Ishikawa (cell line): ENCODE results near the gene SPARCL1.

Source experiments
- CEBPB ChIP-seq: IDR thresholded peaks from 2 replicates; pipeline ENCODE4 v1.6.1; 2012
- CREB1 ChIP-seq: IDR thresholded peaks from 2 replicates; pipeline ENCODE4 v1.6.1; 2012; ENCODE audit warnings: low read depth
- EGR1 ChIP-seq: IDR thresholded peaks from 2 replicates; pipeline ENCODE4 v1.6.1; 2012
- EP300 ChIP-seq: IDR thresholded peaks from 2 replicates; pipeline ENCODE4 v1.6.1; 2012; ENCODE audit warnings: borderline replicate concordance
- FOXM1 ChIP-seq: IDR thresholded peaks from 2 replicates; pipeline ENCODE4 v1.6.1; 2012; ENCODE audit warnings: low read depth, borderline replicate concordance
- NFIC ChIP-seq: IDR thresholded peaks from 2 replicates; pipeline ENCODE4 v1.6.1; 2012
- RAD21 ChIP-seq: IDR thresholded peaks from 2 replicates; pipeline ENCODE4 v1.6.1; 2012; ENCODE audit warnings: low read depth
- REST ChIP-seq: IDR thresholded peaks from 2 replicates; pipeline ENCODE4 v1.6.1; 2012; ENCODE audit warnings: low read depth, mild to moderate bottlenecking
- TAF1 ChIP-seq: IDR thresholded peaks from 2 replicates; pipeline ENCODE4 v1.6.1; 2012; ENCODE audit warnings: low read depth, mild to moderate bottlenecking
- TCF12 ChIP-seq: IDR thresholded peaks from 2 replicates; pipeline ENCODE4 v1.6.1; 2012; ENCODE audit warnings: low read depth
- TEAD4 ChIP-seq: IDR thresholded peaks from 2 replicates; pipeline ENCODE4 v1.6.1; 2012
- YY1 ChIP-seq: IDR thresholded peaks from 2 replicates; pipeline ENCODE4 v1.6.1; 2012; ENCODE audit warnings: low read depth
- ZBTB7A ChIP-seq: IDR thresholded peaks from 2 replicates; pipeline ENCODE4 v1.6.1; 2012; ENCODE audit warnings: low read depth
- TF ChIP-seq, protein P1 (sequence below): IDR thresholded peaks from 2 replicates; pipeline ENCODE4 v1.6.1; 2012
- TF ChIP-seq, protein P2 (sequence below): IDR thresholded peaks from 2 replicates; pipeline ENCODE4 v1.6.1; 2012

SPARCL1 gene

DNA sequence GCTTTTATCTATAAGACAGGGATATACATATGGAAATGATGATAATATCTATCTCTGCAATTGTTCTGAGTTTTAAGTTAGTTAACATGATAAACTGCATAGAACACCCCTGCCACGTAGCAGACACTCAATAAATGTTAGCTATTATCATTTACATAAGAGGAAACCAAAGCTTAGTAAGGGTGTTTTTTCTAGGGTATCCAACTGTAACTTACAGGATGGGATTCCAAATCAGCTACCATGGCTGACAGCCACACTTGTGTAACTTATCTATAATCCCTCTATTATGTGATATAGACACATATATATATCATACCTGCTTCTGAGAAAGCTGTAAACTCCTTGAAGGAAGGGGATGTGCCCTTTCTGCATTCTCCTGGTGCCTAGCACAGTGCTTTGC is 1.1 kb upstream of the SPARCL1 start:
- TF ChIP-seq REST (no peak), EP300 (no peak), RAD21 (no peak), TAF1 (no peak), NFIC (no peak), FOXM1 (no peak), YY1 (no peak), TEAD4 (no peak), CREB1 (no peak), TCF12 (no peak)
- TF ChIP-seq, protein P1, sequence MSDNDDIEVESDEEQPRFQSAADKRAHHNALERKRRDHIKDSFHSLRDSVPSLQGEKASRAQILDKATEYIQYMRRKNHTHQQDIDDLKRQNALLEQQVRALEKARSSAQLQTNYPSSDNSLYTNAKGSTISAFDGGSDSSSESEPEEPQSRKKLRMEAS: no peak
- TF ChIP-seq, protein P2, sequence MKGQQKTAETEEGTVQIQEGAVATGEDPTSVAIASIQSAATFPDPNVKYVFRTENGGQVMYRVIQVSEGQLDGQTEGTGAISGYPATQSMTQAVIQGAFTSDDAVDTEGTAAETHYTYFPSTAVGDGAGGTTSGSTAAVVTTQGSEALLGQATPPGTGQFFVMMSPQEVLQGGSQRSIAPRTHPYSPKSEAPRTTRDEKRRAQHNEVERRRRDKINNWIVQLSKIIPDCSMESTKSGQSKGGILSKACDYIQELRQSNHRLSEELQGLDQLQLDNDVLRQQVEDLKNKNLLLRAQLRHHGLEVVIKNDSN: no peak

DNA sequence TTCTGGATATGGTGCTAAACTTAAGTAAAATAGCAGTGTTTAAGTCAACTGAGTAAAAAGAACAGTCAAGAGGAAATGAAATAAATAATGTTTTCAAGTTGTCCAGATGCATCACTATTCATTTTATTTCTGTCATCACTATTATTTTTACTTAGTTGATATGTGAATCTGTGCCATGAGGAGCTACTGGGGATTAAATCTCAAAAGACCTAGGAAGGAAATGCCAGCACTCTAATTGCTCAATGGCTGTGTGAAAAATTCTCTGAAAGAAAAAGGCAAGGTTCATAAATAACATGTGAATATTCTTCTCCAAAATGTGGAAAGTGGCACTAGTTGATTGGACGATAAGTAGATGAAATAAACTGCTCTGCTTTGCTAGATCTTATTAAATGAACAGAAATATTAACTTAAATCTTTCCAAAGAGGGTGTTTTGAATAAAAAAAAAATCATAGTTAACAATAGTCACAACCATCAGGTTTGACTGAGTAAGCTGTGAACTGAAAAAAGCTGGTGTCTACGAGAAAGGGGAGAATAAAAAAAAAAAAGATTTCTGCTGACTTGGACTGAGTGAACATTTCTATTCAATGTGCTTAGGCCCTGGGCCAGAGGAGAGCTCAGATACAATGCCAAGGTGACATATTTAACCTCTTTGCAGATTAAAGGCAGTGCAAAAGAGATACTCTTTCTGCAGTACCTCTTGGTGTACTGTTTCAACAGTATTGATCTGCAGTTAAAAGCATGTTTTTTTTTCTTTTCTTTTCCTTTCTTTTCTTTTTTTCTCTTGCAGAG is 1.6 kb downstream of the SPARCL1 start:
- no peak for TF ChIP-seq CEBPB
- TF ChIP-seq TEAD4: no peak
- no peak for TF ChIP-seq FOXM1
- no peak for TF ChIP-seq REST

DNA sequence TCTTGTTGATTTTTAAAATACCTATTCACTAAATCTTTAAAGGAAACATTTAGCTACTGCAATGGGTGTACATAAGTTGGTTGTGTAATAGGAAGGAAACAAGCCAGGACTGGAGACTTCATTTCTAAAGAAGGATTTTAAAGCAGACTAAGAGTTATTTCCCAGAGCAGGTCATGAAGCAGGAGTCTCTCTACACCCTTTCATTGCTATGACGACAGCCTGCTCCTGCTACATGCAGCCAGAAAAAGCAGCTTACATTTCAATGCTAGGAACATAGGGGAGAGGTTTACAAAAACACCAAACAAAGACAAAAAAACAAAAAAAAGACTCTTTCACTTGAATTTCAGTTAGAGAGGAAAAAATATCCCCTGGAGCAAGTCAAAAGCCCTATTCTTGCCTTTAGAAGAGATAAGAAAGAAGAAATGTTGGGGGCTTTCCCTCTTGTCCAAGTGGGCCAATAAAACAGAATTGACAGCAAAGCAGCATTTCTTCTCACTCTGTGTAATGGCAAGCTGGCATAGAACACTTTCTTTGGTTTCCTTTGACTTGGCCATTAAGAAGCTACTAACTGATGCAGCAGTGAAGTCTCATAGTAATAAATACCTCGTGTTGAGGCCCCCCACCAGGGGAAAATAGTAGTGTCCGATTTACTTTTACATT is 3.4 kb downstream of the SPARCL1 start:
- TF ChIP-seq, protein P2: no peak
- TF ChIP-seq YY1: no peak
- TF ChIP-seq FOXM1: no peak
- TF ChIP-seq EGR1: no peak
- TF ChIP-seq TEAD4: no peak
- TF ChIP-seq EP300: no peak
- TF ChIP-seq ZBTB7A: no peak
- TF ChIP-seq TCF12: no peak
- TF ChIP-seq, protein P1: no peak
- no peak for TF ChIP-seq RAD21
- TF ChIP-seq REST: no peak
- TF ChIP-seq CREB1: no peak
- TF ChIP-seq NFIC: no peak
- no peak for TF ChIP-seq CEBPB
- TF ChIP-seq TAF1: no peak

- TF ChIP-seq REST (no peak), YY1 (no peak), TCF12 (no peak), EP300 (no peak), ZBTB7A (no peak), FOXM1 (no peak), EGR1 (no peak), NFIC (no peak), TEAD4 (no peak), CEBPB (no peak), RAD21 (no peak), CREB1 (no peak)
- TF ChIP-seq, protein P2: no peak
- TF ChIP-seq, protein P1: no peak
Measured at GRCh38 chr4:87524456-87524855, 4.7 kb downstream of the SPARCL1 start.
